Sigmoid colon (tissue), 4 donors: ENCODE data around the gene CDK6.

ENCODE experiments used
- EP300 ChIP-seq, 4 donors: sonication (generic); formaldehyde crosslinking; IDR thresholded peaks; one replicate each; pipeline ENCODE4 v1.6.1; 2017; ENCODE audit warnings: antibody characterized with exemption in 4 of 4
- POLR2AphosphoS5 ChIP-seq, 4 donors: sonication (generic); formaldehyde crosslinking; IDR thresholded peaks; one replicate each; pipeline ENCODE4 v1.6.1; 2017; ENCODE audit warnings: antibody characterized with exemption in 4 of 4
- TF ChIP-seq, protein P1 (sequence below), 4 experiments: fragments of 450-650 bp in 3 of 4; fragments of 200-600 bp in 1 of 4; IDR thresholded peaks; one replicate each; pipeline ENCODE4 v1.5.1; 2016 to 2019; ENCODE audit warnings: antibody characterized with exemption in 4 of 4, mild to moderate bottlenecking in 3 of 4, moderate library complexity in 2 of 4

- TF ChIP-seq, protein P1, sequence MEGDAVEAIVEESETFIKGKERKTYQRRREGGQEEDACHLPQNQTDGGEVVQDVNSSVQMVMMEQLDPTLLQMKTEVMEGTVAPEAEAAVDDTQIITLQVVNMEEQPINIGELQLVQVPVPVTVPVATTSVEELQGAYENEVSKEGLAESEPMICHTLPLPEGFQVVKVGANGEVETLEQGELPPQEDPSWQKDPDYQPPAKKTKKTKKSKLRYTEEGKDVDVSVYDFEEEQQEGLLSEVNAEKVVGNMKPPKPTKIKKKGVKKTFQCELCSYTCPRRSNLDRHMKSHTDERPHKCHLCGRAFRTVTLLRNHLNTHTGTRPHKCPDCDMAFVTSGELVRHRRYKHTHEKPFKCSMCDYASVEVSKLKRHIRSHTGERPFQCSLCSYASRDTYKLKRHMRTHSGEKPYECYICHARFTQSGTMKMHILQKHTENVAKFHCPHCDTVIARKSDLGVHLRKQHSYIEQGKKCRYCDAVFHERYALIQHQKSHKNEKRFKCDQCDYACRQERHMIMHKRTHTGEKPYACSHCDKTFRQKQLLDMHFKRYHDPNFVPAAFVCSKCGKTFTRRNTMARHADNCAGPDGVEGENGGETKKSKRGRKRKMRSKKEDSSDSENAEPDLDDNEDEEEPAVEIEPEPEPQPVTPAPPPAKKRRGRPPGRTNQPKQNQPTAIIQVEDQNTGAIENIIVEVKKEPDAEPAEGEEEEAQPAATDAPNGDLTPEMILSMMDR (IDR thresholded peaks at IDR 0.05) = no peak
- TF ChIP-seq EP300 (IDR thresholded peaks at IDR 0.05) (no peak), POLR2AphosphoS5 (IDR thresholded peaks at IDR 0.05) (no peak)
Observed at GRCh38 chr7:92661651-92662050, 174.7 kb downstream of the CDK6 start.
